Erythroblast (primary cell): ENCODE results near the gene ASAP3.

Source experiments
- GATA1 ChIP-seq: IDR thresholded peaks from 2 replicates; pipeline ENCODE4 v1.6.1; 2011; ENCODE audit warnings: low read depth, mild to moderate bottlenecking, control low read depth, low read length, moderate library complexity
- POLR2A ChIP-seq: IDR thresholded peaks from 2 replicates; pipeline ENCODE4 v1.6.1; 2011; ENCODE audit warnings: mild to moderate bottlenecking, low read length

DNA sequence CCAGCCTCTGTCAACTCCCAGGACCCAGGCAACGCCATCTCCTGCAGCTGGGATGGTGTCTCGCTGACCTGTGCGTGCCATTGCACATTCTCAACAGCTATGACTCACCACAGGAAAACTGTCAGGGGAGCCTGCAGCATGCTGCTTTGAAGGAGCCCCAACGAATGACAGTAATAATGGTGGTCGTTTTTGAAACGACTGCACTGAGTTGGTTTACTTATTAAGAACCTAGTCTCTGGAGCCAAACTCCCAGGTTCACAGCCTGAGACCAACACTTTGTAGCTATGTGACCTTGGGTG lies 81.0 kb downstream of the ASAP3 start:
- TF ChIP-seq POLR2A = no peak
- no peak for TF ChIP-seq GATA1
